Measurements from ENCODE around the gene CA10.

DNA sequence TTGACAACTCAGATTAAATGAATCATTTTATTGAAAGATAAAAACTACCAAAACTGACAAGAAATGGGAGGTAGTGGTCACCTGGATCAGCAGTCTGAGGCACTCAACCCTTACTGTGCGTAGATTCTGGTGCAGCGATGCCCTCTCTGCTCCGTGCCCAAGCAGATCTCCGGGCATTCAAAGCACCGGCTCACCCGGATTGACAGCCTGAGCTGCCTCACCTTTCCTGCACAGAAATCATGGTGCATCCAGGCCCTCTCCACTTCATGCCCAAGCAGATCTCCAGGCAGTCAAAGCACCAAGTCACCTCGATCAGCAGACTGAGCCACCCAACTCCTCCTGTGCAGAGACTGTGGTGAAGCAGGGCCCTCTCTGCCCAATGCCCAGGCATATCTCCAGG lies 196.8 kb downstream of the CA10 start:
- TF ChIP-seq CBX8 (IDR thresholded peaks at IDR 0.05; ENCODE audit: borderline replicate concordance, extremely low read depth, low read depth, low read length, poor library complexity, severe bottlenecking) (no peak), ZNF175 (CRISPR knock-in tag; IDR thresholded peaks at IDR 0.05; ENCODE audit: low read depth) (no peak), CXXC5 (CRISPR knock-in tag; IDR thresholded peaks at IDR 0.05) (no peak), NFRKB (IDR thresholded peaks at IDR 0.05; ENCODE audit: low read depth) (no peak), STAT5A (IDR thresholded peaks at IDR 0.05; ENCODE audit: borderline replicate concordance, low read length) (no peak), RFX5 (IDR thresholded peaks at IDR 0.05; ENCODE audit: low read depth, low read length) (no peak), SAP30 (IDR thresholded peaks at IDR 0.05; ENCODE audit: borderline replicate concordance, insufficient read depth, low read depth, low read length, poor library complexity, severe bottlenecking) (no peak), MEF2A (IDR thresholded peaks at IDR 0.05; ENCODE audit: control insufficient read depth, low read depth, low read length) (no peak)
- TF ChIP-seq, protein P1, sequence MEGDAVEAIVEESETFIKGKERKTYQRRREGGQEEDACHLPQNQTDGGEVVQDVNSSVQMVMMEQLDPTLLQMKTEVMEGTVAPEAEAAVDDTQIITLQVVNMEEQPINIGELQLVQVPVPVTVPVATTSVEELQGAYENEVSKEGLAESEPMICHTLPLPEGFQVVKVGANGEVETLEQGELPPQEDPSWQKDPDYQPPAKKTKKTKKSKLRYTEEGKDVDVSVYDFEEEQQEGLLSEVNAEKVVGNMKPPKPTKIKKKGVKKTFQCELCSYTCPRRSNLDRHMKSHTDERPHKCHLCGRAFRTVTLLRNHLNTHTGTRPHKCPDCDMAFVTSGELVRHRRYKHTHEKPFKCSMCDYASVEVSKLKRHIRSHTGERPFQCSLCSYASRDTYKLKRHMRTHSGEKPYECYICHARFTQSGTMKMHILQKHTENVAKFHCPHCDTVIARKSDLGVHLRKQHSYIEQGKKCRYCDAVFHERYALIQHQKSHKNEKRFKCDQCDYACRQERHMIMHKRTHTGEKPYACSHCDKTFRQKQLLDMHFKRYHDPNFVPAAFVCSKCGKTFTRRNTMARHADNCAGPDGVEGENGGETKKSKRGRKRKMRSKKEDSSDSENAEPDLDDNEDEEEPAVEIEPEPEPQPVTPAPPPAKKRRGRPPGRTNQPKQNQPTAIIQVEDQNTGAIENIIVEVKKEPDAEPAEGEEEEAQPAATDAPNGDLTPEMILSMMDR (IDR thresholded peaks at IDR 0.05 in 2 of 3, conservative IDR thresholded peaks at IDR 0.05 in 1 of 3; ENCODE audit: insufficient read depth in 2 of 3, low read depth in 1 of 3, low read length in 3 of 3), result no peak

Data from K562 (cell line).